HepG2 (cell line): Measurements from ENCODE around the gene TSNAX. TPM values are rescaled to one million over a fixed set of nuclear protein-coding genes. Genes with fewer than 3 reads are reported as not detected.

Source experiments
- ATAC-seq: fragments of 200-7000 bp; cut with Tn5 transposase; 3 replicates; pipeline ENCODE4 v1.9.1; 2020; ENCODE audit warnings: mild to moderate bottlenecking, moderate library complexity
- BruUV-seq: library from RNA; stranded (reverse); fragments of 400-500 nt; replicated peaks from 2 replicates; lab custom pipeline; 2021; lab: Mats Ljungman, UMichigan
- CTCF ChIA-PET: fragments of 300-600 bp; formaldehyde crosslinking; extraction: SDS; loops from one replicate; lab custom pipeline; 2021; ENCODE audit warnings: low total read pairs, inconsistent platforms, low intra/inter-chr PET ratio; lab: Yijun Ruan, JAX
- POLR2A ChIA-PET: fragments of 350-600 bp; sonication (Branson Sonifier 250); formaldehyde crosslinking; loops from one replicate; lab custom pipeline; 2020; ENCODE audit warnings: antibody characterized with exemption, inconsistent platforms; lab: Yijun Ruan, JAX
- DNase-seq: peaks from one replicate; pipeline ENCODE4 v3.0.0-alpha.2; 2015; ENCODE audit warnings: low spot score
- FAIRE-seq: peaks from 3 replicates; lab custom pipeline; 2011; peaks lifted over from hg19 to GRCh38; lab: Jason Lieb, UNC
- H2AFZ ChIP-seq: one replicate; pipeline ENCODE4 v1.6.1; 2011; ENCODE audit warnings: low read length, inconsistent platforms
- H3K27ac ChIP-seq: fragments of 300-600 bp; 3 replicates; pipeline ENCODE4 v1.8.0; 2011; ENCODE audit warnings: mixed run types, mild to moderate bottlenecking, mixed read lengths, low read length, inconsistent platforms; ENCODE audit not compliant: insufficient read depth; ENCODE audit errors: extremely low read length
- H3K27me3 ChIP-seq, 2 experiments: fragments of 200-600 bp in 1 of 2; 2 replicates in 1 of 2; 3 replicates in 1 of 2; pipeline versions ENCODE4 v1.6.0 to v1.8.0; 2011; ENCODE audit warnings: low read length in 2 of 2, mild to moderate bottlenecking in 2 of 2, moderate library complexity in 2 of 2, inconsistent platforms in 1 of 2; ENCODE audit not compliant: insufficient read depth in 2 of 2, control insufficient read depth in 1 of 2
- H3K36me3 ChIP-seq, 2 experiments: fragments of 200-600 bp in 1 of 2; replicated peaks in 1 of 2; 2 replicates in 1 of 2; 3 replicates in 1 of 2; pipeline versions ENCODE4 v1.5.1 to v1.8.0; 2011; ENCODE audit warnings: low read length in 2 of 2, inconsistent platforms in 1 of 2; ENCODE audit not compliant: insufficient read depth in 2 of 2, control insufficient read depth in 1 of 2
- H3K4me1 ChIP-seq: 2 replicates; pipeline ENCODE4 v1.5.1; 2012; ENCODE audit warnings: low read length, inconsistent platforms; ENCODE audit not compliant: insufficient read depth
- H3K4me2 ChIP-seq: 2 replicates; pipeline ENCODE4 v1.6.0; 2011; ENCODE audit warnings: low read depth, low read length, inconsistent platforms
- H3K4me3 ChIP-seq, 3 experiments: fragments of 200-600 bp in 1 of 3; sonication (generic), shearing (Covaris generic) in 1 of 3; replicated peaks in 1 of 3; 2 replicates each; pipeline ENCODE4 v1.5.1; 2011 to 2016; ENCODE audit warnings: low read length in 3 of 3, inconsistent platforms in 2 of 3, low read depth in 2 of 3, mild to moderate bottlenecking in 2 of 3, control low read depth in 1 of 3, mixed read lengths in 1 of 3; ENCODE audit not compliant: insufficient read depth in 1 of 3
- H3K79me2 ChIP-seq: one replicate; pipeline ENCODE4 v1.6.1; 2011; ENCODE audit warnings: low read length, inconsistent platforms; ENCODE audit not compliant: insufficient read depth
- H3K9ac ChIP-seq: 2 replicates; pipeline ENCODE4 v1.6.0; 2011; ENCODE audit warnings: mild to moderate bottlenecking, low read depth, low read length, inconsistent platforms; ENCODE audit not compliant: insufficient read depth
- H3K9me3 ChIP-seq: 2 replicates; pipeline ENCODE4 v1.5.1; 2012; ENCODE audit warnings: mild to moderate bottlenecking, low read length
- H4K20me1 ChIP-seq: 2 replicates; pipeline ENCODE4 v1.6.0; 2011; ENCODE audit warnings: inconsistent platforms, mild to moderate bottlenecking, low read length, moderate library complexity; ENCODE audit not compliant: insufficient read depth
- BCL6 ChIP-seq: IDR thresholded peaks from 2 replicates; pipeline ENCODE4 v1.6.1; 2016; ENCODE audit warnings: missing genetic modification reagents, missing compliant biosample characterization
- FOSL2 ChIP-seq: sonication (generic); formaldehyde crosslinking; IDR thresholded peaks from 2 replicates; pipeline ENCODE4 v1.4.0; 2020; ENCODE audit warnings: missing genetic modification reagents
- HOXA5 ChIP-seq: sonication (generic); formaldehyde crosslinking; IDR thresholded peaks from 2 replicates; pipeline ENCODE4 v1.4.0; 2020; ENCODE audit warnings: missing genetic modification reagents
- KMT2A ChIP-seq: sonication (generic); formaldehyde crosslinking; IDR thresholded peaks from 2 replicates; pipeline ENCODE4 v1.4.0; 2020; ENCODE audit warnings: missing genetic modification reagents
- NCOA2 ChIP-seq: sonication (generic); formaldehyde crosslinking; IDR thresholded peaks from 2 replicates; pipeline ENCODE4 v1.8.0; 2022; ENCODE audit warnings: inconsistent platforms
- RARA ChIP-seq: IDR thresholded peaks from 2 replicates; pipeline ENCODE4 v1.6.1; 2016; ENCODE audit warnings: missing genetic modification reagents, missing compliant biosample characterization
- SCMH1 ChIP-seq: sonication (generic); formaldehyde crosslinking; IDR thresholded peaks from 2 replicates; pipeline ENCODE4 v1.9.0; 2021; ENCODE audit warnings: missing genetic modification reagents, mild to moderate bottlenecking, borderline replicate concordance
- SMAD9 ChIP-seq: sonication (generic); formaldehyde crosslinking; IDR thresholded peaks from 2 replicates; pipeline ENCODE4 v1.5.1; 2020; ENCODE audit warnings: mild to moderate bottlenecking, missing genetic modification reagents
- SYNCRIP ChIP-seq: fragments of 200-400 bp; formaldehyde crosslinking; IDR thresholded peaks from 2 replicates; pipeline ENCODE4 v1.6.1; 2018; ENCODE audit warnings: mild to moderate bottlenecking, low read depth, low read length; ENCODE audit not compliant: insufficient read depth
- TBL1XR1 ChIP-seq: fragments of 150-350 bp; IDR thresholded peaks from 2 replicates; pipeline ENCODE4 v1.6.1; 2014; ENCODE audit warnings: borderline replicate concordance, low read length; ENCODE audit not compliant: partially characterized antibody
- ZEB1 ChIP-seq: IDR thresholded peaks from 2 replicates; pipeline ENCODE4 v1.6.1; 2012; ENCODE audit warnings: mild to moderate bottlenecking, low read depth, inconsistent platforms; ENCODE audit not compliant: insufficient replicate concordance
- ZNF24 ChIP-seq: fragments of 450-650 bp; IDR thresholded peaks from 2 replicates; pipeline ENCODE4 v1.6.1; 2017; ENCODE audit warnings: antibody characterized with exemption, mild to moderate bottlenecking
- ZNF644 ChIP-seq: IDR thresholded peaks from 2 replicates; pipeline ENCODE4 v1.6.1; 2016; ENCODE audit warnings: low read depth
- ZNF841 ChIP-seq: sonication (generic); formaldehyde crosslinking; IDR thresholded peaks from 2 replicates; pipeline ENCODE4 v1.8.1; 2023; ENCODE audit warnings: missing genetic modification reagents, borderline replicate concordance
- ZSCAN31 ChIP-seq: sonication (generic); formaldehyde crosslinking; IDR thresholded peaks from 2 replicates; pipeline ENCODE4 v1.5.0; 2020; ENCODE audit warnings: low read depth, mild to moderate bottlenecking, missing genetic modification reagents
- WGBS: methylation state at CpG from one replicate; pipeline ENCODE4 v1.1.6; 2017; ENCODE audit warnings: low lambda C conversion rate; 5-methylcytosine and 5-hydroxymethylcytosine counted together
- in situ Hi-C: cut with HindIII; loops from 2 replicates; pipeline ENCODE4 v1.10.0; 2017; ENCODE audit warnings: low pct_unique_long_range_greater_than_20kb; ENCODE audit not compliant: extremely low pct_ligation_motif_present
- intact Hi-C: fragments of 100-400 bp; cut with micrococcal nuclease; formaldehyde crosslinking; loops from one replicate; pipeline ENCODE4 v1.10.0; 2022; ENCODE audit not compliant: unreplicated experiment
- polyA plus RNA-seq, 8 experiments: library from polyadenylated mRNA; depleted of rRNA in 3 of 8; stranded (reverse) in 7 of 8; unstranded in 1 of 8; fragments of >200 nt; fragmentation: Illumina TruSeq in 4 of 8; extraction: Trizol in 4 of 8; gene quantifications; 2 replicates each; pipeline versions ENCODE4 v1.2.1 to v1.2.3, GENCODE V29; 2011 to 2016; ENCODE audit warnings: low read depth in 4 of 8, missing spikeins in 1 of 8, mixed read lengths in 1 of 8; ENCODE audit not compliant: insufficient read depth in 1 of 8
- total RNA-seq, 5 experiments: library from RNA; depleted of rRNA; stranded (reverse); fragments of >200 nt; fragmentation: Illumina TruSeq; extraction: Trizol; gene quantifications; 2 replicates each; pipeline ENCODE4 v1.2.3, GENCODE V29; 2016; ENCODE audit warnings: low read depth in 1 of 5
- TF ChIP-seq, protein P1 (sequence below): sonication (generic); formaldehyde crosslinking; IDR thresholded peaks from 2 replicates; pipeline ENCODE4 v1.4.0; 2020; ENCODE audit warnings: missing genetic modification reagents
- TF ChIP-seq, protein P2 (sequence below): sonication (generic); formaldehyde crosslinking; IDR thresholded peaks from 2 replicates; pipeline ENCODE4 v1.5.0; 2020; ENCODE audit warnings: mild to moderate bottlenecking, missing genetic modification reagents
- TF ChIP-seq, protein P3 (sequence below): sonication (generic); formaldehyde crosslinking; IDR thresholded peaks from 2 replicates; pipeline ENCODE4 v1.8.0; 2022; ENCODE audit warnings: mild to moderate bottlenecking, missing genetic modification reagents, moderate library complexity
- TF ChIP-seq, protein P4 (sequence below): sonication (generic); formaldehyde crosslinking; IDR thresholded peaks from 2 replicates; pipeline ENCODE4 v1.5.1; 2020; ENCODE audit warnings: missing genetic modification reagents, mild to moderate bottlenecking, borderline replicate concordance

The TSNAX gene
- total and polyA plus RNA-seq, 2 of the 13 experiments (the other 11 are each of a cell fraction or from before 2014, with no cell fraction given): 13.2 to 46.2 TPM

DNA sequence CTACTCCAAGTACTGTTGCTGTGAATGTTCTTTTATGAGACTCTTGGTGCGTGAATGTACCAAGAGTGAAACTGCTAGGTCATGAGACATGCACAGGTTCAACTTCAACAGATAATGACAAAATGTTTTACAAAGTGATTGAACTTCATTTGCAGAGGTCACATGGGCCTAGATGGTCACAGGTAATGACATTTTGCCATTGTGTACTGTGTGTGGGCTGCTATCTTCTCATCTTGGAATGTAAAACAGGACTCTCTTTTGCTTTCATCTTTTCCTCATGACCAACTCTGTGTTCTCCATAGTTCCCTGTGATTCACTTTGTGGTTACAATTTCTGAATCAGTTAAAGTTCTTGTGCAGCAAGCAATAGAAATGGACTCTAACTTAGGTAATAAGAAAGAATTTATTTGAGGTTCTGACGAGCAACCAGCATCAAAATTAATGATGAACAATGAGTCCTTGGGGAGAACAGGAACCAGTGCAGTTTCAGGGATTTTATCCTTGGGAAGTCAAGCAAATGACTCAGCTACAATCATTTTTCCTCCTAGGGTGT is 16.2 kb upstream of the TSNAX start:
- Histone ChIP-seq H3K4me3 (peak overlapping the region in 2 of 3 experiments; percentile 12 to 20; a peak in 2 of 6 replicates), H2AFZ (peak overlapping the region; percentile 78), H3K36me3 (no peaks in the 10 kb centered on the region), H3K4me1 (peaks cover 31% of the 10 kb centered on the region), H4K20me1 (no peaks in the 10 kb centered on the region), H3K27ac (no peak overlapping the region), H3K9ac (no peak overlapping the region), H3K9me3 (no peaks in the 10 kb centered on the region), H3K27me3 (no peaks in the 10 kb centered on the region; a peak in 1 of 5 replicates), H3K4me2 (peak overlapping the region; percentile 53), H3K79me2 (no peaks in the 10 kb centered on the region)
- FAIRE-seq: no peak
- peak; percentile 91 for DNase-seq
- intact Hi-C loops (no loop called here), in situ Hi-C loops (no loop called here)
- no TSS peak for BruUV-seq
- POLR2A ChIA-PET: no interaction called here
- 34% methylated on average over 2 of the region's 2 CpGs for WGBS
- CTCF ChIA-PET: no interaction called here
- ATAC-seq: peak; percentile 76
- TF ChIP-seq BCL6 (CRISPR knock-in tag) (no peak), FOSL2 (CRISPR knock-in tag) (peak; percentile 36; the same call in 1 of the 2 replicates), HOXA5 (CRISPR knock-in tag) (no peak), NCOA2 (peak; percentile 56; the same call in 1 of the 2 replicates), ZNF24 (no peak), ZNF644 (CRISPR knock-in tag) (0 out of 2 replicates have a peak, but pooled peaks have one; percentile 17), SMAD9 (CRISPR knock-in tag) (no peak), ZEB1 (no peak), SCMH1 (CRISPR knock-in tag) (no peak), ZNF841 (no peak), KMT2A (CRISPR knock-in tag) (no peak), ZSCAN31 (CRISPR knock-in tag) (no peak), RARA (CRISPR knock-in tag) (peak; percentile 41), TBL1XR1 (no peak), SYNCRIP (no peak)
- TF ChIP-seq, protein P1, sequence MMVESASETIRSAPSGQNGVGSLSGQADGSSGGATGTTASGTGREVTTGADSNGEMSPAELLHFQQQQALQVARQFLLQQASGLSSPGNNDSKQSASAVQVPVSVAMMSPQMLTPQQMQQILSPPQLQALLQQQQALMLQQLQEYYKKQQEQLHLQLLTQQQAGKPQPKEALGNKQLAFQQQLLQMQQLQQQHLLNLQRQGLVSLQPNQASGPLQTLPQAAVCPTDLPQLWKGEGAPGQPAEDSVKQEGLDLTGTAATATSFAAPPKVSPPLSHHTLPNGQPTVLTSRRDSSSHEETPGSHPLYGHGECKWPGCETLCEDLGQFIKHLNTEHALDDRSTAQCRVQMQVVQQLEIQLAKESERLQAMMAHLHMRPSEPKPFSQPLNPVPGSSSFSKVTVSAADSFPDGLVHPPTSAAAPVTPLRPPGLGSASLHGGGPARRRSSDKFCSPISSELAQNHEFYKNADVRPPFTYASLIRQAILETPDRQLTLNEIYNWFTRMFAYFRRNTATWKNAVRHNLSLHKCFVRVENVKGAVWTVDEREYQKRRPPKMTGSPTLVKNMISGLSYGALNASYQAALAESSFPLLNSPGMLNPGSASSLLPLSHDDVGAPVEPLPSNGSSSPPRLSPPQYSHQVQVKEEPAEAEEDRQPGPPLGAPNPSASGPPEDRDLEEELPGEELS (CRISPR knock-in tag): 0 out of 2 replicates have a peak, but pooled peaks have one; percentile 15
- TF ChIP-seq, protein P2, sequence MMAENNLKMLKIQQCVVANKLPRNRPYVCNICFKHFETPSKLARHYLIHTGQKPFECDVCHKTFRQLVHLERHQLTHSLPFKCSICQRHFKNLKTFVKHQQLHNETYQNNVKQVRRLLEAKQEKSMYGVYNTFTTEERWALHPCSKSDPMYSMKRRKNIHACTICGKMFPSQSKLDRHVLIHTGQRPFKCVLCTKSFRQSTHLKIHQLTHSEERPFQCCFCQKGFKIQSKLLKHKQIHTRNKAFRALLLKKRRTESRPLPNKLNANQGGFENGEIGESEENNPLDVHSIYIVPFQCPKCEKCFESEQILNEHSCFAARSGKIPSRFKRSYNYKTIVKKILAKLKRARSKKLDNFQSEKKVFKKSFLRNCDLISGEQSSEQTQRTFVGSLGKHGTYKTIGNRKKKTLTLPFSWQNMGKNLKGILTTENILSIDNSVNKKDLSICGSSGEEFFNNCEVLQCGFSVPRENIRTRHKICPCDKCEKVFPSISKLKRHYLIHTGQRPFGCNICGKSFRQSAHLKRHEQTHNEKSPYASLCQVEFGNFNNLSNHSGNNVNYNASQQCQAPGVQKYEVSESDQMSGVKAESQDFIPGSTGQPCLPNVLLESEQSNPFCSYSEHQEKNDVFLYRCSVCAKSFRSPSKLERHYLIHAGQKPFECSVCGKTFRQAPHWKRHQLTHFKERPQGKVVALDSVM: no peak
- TF ChIP-seq, protein P3, sequence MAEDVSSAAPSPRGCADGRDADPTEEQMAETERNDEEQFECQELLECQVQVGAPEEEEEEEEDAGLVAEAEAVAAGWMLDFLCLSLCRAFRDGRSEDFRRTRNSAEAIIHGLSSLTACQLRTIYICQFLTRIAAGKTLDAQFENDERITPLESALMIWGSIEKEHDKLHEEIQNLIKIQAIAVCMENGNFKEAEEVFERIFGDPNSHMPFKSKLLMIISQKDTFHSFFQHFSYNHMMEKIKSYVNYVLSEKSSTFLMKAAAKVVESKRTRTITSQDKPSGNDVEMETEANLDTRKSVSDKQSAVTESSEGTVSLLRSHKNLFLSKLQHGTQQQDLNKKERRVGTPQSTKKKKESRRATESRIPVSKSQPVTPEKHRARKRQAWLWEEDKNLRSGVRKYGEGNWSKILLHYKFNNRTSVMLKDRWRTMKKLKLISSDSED (CRISPR knock-in tag): no peak
- TF ChIP-seq, protein P4, sequence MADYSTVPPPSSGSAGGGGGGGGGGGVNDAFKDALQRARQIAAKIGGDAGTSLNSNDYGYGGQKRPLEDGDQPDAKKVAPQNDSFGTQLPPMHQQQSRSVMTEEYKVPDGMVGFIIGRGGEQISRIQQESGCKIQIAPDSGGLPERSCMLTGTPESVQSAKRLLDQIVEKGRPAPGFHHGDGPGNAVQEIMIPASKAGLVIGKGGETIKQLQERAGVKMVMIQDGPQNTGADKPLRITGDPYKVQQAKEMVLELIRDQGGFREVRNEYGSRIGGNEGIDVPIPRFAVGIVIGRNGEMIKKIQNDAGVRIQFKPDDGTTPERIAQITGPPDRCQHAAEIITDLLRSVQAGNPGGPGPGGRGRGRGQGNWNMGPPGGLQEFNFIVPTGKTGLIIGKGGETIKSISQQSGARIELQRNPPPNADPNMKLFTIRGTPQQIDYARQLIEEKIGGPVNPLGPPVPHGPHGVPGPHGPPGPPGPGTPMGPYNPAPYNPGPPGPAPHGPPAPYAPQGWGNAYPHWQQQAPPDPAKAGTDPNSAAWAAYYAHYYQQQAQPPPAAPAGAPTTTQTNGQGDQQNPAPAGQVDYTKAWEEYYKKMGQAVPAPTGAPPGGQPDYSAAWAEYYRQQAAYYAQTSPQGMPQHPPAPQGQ (CRISPR knock-in tag): no peak
